ENCODE measurements around the gene DIP2C.

The DIP2C gene

DNA sequence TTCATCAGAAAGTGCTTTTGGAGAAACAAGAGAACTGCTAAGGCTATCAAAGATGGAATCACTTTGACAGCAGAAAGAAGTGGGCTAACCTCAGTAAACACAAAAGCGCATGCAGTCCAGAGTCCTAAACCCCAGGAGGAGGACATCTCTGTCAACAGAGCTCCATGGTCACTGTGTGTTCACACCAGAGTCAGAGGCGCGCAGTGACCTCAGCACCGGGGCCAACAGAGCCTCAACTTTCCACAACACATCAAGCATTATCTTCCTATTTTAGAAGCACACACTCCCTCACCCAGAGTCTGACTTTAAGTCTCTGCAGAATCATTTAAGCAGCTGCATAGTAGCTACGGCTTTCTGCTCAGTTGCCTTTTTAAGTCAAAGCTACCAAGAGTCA, 195.3 kb downstream of the DIP2C start:
- no peak for DNase-seq (ENCODE audit: low read depth)

DNA sequence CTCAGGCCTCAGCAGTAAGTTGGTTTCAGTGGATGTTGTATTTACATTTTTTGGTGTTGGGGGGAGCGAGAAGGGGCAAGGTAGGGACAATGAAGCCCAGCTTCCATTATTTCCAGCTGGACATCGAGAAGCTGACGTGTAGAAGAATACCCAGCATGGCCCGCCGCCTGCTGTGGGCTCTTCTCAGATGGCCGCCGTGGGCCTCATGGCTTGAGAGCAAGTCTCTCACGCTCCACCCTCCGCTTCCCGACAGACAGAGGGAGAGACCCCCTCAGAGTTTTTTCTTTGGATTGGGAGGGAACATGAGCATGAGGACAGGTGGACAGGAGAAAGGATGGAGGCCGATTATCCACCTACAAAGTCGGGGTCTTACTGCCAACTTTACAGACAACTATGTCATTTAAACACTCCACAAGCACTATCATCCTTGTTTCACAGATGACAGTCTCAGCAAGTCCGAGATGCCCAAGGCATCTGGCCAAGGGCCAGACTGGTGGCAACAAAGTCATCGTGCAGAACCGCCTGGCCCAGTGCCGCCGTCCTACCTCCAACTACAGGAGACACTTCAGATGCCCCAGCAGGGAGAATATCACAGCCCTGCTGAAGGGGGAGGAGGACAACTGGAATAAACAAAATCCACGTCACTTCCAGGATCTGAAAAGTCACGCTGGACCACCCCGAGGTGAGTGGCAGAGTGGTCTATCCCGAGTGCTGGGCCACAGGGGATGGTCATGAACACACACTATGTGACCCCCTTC, 195.9 kb downstream of the DIP2C start:
- no peak for DNase-seq (ENCODE audit: low read depth)

DNA sequence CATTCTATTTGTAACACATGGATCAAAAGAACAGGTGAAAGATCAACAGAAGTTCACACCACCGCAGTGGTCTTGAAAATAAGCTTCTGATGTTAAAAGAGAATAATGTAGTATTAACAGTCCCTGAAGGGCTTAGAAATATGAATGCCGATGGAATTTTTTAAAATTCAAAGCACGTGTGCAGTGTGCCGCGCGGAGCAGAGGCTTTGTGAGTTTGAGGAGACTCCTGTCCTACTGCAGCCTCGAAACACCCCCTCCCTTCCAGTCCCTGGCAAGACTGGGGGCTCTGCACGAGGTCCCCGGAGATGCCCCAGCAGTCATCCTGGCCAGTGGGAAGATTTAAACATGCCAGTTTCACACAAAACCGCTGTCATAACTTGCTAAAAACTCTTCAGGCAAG, 196.6 kb downstream of the DIP2C start:
- no peak for DNase-seq (ENCODE audit: low read depth)

DNA sequence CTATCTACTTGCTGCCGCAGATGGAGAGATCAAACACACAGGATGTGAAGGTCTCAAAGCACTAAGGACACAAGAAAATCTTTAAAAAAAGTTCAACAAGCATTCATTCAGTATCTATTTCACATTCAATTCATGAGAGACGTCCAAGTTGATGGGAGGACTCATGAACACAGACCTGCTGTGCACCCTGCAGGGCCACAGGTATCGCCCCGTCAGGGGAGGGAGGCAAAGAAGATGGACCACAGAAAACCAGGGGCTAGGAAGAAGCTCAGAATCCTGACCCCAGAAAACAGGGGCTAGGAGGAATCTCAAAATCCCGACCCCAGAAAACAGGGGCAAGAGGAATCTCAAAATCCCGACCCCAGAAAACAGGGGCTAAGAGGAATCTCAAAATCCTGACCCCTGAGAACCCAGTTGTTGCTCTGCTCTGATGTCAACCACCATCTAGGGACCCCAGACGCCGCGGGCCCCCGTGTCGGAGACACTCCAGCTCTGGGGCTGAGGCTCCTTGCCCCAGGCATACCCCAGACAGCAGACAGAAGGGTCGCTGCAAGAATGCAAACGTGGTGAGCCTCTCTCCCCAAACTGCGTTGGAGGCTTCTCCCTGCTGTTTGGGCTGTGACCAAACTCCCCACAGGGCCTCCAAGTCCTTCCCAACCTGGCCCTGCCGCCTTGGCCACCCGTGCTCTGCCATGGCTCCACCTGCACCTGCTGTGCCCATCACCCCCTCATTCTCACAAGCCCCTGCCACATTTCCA, 197.6 kb downstream of the DIP2C start:
- no peak for DNase-seq (ENCODE audit: low read depth)

DNA sequence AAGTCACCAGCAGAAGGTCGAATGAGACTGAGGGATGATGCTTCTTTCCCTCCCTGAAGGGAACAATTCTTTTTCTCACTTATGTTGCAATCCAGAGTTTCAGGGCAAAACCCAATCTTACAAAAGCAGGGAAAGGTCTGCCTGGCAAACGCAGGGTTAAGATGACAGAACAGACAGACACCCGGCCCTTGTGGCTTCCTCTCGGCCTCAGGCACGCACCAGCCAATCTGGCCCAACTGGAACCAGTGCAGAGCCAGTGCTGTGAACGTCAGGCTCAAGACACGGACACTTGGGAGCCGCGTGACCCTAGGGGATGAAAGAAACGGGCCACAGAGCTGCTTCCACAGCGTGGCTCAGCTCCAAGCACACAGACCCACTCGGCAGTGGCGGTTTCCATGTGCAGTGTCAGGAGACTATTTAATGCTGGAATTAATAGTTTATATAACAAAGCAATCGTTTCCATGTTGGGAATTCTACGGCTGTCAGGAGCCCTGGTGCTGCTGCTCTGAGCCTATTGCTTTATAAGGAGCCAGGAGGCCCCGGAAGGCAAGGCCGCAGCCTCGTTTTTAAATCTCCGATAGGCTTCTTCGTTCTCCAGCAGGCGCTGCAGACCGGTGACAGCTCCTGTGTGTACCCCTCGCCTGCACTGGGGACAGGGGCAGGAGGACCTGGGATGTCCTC, 198.4 kb downstream of the DIP2C start:
- no peak for DNase-seq (ENCODE audit: low read depth)

DNA sequence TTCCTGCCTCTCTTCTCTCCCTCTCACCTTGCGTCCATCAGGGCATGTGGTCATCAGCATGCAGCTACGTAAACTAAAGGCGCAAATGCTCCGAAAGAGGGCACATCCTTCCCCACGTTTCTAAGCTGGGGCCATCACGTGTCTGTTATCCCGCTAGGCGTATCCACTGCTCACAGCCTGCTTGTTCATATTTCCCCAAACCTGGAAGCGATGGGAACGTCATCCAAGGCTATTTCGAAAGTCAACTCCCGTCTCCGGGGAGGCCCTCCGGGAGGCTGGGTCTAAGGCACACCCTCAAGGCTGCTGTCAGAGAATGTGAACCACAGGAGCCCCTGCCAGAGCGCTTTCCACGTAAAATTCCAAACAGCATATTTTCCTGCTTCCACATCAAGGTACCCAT, 199.2 kb downstream of the DIP2C start:
- no peak for DNase-seq (ENCODE audit: low read depth)

DNA sequence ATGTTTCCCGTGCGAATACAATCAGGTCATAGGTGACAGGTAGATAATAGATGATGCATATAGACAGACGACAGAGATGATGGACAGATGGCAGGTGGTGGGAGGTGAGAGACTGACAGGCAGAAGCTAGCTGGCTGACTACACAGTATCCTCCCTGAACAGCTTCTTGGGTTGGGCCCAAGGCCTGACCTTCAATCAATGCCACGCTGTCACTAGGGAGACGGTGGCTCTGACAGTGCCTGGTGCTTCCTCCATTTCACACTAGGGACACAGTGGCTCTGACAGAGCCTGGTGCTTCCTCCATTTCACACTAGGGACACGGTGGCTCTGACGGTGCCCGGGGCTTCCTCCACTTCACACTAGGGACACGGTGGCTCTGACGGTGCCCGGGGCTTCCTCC, 200.1 kb downstream of the DIP2C start:
- no peak for DNase-seq (ENCODE audit: low read depth)

DNA sequence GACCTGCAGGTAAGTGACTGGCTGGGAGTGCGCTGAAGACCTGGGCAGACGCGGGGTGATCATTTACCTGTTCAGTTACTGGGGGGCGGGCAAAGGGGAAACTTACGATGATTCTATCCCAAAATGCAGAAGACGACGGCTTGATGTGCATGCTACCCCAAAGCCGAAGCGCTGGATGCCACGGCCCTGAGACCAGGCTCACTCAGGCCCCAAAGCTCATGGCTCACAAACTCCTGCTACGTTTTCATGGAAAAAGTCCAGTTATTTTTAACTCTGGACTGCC, 200.6 kb downstream of the DIP2C start:
- no peak for DNase-seq (ENCODE audit: low read depth)

DNA sequence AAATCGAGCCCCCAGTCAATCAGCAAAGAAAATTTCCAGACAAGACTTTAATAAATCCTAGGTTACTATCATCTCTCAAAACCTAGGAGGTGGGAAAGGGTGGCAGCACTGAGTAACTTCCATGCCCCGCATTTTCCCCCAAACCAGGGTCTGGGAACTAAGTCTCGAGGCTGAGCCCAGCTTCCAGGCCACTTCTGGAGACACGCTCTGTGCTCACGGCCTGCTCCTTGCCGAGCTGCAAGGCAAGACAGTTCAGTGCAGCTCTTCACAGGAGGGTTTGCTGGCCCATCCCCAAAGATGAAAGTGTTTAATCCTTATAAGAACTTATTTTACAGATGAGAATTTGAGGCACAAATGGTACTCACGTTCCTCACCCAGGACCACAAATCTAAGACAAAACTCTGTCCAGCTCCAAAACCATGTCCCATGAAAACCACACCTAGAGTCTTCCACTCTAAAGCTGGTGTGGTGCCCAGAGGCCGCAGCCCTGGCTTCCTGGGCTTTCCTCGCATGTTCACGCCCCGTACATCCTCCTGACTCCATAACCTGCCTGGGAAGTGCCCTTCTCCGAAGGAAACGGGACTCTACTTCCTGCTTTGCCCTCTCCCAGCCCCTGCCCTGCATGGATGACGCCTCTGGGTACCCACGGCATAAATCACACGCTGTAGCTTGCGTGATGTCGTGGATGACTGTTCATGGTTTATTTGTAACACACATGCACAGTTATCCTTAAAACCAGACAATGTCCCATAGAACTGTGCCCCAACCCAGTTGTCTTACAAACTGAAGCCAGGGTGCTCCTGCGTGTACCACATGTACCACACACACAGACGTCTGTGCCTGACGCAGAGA, 201.2 kb downstream of the DIP2C start:
- no peak for DNase-seq (ENCODE audit: low read depth)

DNA sequence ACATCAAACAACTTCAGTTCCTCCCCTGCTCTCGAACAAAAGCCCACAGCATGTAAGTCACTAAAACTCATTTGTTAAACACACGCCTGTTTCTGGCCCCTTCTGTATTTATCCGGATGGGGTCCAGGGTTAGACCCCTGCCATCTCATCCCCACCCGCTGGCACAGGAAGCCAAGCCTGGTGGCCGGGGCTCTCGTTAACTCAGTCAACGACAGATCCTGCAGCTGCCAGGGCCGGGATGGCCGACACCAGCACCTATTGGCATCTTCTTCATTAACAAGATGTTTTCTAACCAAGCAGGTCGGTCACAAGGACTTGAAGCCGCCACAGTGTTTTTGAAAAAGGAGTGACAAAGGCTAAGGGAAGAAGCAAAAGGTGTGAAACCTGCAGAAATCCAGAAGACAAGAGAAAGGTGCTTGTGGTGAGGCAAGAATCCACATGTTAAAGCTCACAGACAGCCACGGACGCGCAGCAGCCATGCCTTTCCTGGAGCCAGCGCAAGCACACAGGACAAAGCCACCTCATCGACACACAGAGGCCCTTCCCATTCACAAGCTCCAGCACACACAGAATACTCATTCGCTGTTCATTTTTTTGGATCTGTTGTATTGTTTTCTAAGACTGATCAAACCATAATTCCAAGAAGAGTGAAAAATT, 202.7 kb downstream of the DIP2C start:
- DNase-seq (ENCODE audit: low read depth) = no peak

DNA sequence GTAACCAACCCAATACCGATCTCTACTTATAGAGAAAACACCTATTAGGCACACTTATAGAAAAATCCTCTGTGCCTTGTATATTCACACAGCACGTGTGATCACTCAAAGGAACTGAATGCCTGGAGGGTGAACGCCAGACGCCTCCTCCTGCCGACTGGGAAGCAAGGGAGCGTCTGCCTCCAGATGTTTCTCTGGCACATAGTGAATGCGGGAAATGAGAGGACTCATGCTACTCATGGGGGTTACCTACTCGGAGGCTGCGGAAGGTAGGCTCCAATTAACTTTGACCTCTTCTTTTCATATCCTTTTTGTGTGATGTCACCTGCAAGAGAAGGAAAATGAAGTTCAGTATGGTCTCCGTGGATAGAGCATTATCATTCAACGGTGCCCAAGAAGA, 203.3 kb downstream of the DIP2C start:
- DNase-seq (ENCODE audit: low read depth) = no peak

DNA sequence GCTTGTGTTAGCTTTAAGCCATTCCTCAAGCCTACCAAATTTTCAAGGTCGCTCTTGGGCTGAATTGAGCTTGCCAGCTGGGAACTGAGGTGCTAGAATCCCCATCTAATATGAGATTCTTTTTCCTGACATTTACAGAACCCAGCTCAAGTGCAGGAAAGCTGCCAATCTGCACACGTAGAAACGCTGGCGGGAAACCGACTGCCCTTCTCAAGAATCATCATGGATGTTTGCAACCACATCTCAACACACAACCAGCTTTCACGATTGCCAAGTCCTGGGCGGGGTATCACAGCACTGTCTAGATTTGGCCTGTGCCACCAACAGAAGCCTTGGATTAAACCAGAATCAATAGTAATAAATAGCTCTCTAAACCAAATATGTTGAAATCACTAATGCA, 203.7 kb downstream of the DIP2C start:
- DNase-seq (ENCODE audit: low read depth) = no peak

DNA sequence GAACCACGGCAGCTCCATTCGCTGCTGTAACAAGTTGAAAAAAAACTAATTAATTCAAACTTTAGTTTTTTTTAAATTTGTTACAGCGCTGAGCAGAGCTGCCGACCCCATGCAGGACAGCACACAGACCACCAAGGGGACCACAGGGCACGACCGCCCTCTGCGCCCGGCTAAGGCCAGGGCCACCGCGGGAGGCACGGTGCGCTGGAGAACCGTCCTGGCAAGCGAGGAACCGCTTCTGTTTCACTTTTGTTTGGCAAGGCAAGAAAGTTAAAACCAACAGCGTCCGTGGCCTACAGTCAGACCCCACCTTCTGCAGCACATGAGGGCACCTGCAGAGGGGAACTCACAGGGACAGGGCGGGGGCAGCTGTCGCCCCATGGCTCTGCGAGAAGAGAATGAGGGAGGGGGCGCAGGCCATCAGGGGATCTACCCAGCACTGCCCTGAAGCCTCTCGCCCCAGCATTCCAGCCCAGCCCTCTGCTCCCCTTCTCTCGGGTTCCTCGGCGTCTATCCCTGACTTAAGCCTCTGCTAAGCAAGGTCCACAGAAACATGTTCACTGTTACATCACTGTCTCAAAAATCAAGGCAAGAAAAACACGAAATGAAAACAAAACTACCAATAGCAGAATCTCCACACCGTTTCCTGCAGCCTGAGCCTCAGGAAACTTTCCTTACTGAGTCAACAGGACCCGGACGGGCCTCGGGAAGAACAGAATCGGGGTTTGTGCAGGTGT, 204.4 kb downstream of the DIP2C start:
- no peak for DNase-seq (ENCODE audit: low read depth)

DNA sequence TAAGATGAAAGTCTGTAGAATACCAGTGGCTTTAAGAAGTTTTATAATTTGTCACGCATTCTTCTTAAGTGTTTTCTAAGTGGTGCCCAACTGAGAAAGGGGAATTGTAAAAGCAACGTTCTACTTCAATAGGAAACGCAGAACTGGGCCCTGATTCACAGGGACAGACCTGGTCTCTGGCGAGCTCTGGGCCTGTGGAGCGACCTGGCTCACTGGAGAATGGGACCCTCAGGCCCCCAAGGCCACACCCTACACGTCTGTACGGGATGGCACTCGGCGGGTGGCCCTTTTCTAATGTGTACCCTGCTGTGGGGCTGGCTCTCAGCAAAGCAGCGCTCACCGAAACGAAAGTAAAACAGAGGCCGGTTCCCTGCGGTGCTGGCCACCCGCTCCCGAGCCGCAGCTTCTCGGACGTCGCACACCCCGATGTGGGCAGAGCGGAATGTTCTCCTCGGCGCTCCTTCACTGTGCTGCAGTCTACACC, 205.0 kb downstream of the DIP2C start:
- no peak for DNase-seq (ENCODE audit: low read depth)

DNA sequence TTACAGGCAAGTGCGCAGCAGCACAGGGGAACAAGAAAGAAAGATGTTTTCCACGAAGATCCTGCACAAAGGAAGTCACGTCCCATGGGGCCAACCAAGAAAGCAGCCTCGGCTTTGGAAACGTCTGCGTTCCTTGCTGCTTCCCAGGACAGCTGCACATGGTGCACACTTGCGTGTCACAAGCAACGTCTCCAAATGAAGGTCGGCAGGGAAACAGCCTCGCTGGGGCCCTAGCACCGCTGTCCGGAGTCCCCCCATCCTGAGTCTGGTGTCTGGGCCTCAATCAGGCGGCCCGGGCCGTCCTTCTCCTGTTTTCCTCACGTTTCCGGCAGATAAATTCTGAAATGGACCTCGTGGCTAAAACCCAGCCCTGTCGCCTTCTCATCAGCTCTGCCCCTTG, 206.2 kb downstream of the DIP2C start:
- no peak for DNase-seq (ENCODE audit: low read depth)

DNA sequence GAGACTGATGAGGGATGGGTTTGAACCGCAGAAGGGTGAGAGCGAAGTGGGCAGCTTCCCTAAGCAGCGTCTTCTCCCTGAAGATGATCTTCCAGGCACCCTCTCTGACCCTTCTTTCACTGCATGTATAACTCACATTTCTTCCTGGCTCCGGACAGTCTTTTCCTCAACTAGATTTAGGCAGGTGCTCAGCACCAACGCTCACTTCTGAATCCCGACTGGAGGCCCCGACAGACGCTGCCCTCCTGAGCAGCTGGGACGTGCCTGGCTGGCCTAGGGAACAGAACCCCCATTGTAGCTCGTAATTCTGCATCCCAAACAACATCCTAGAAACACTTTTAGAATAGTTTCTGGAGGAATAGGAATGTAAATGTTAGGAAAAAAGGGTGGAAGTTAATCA, 206.6 kb downstream of the DIP2C start:
- DNase-seq (ENCODE audit: low read depth) = no peak

DNA sequence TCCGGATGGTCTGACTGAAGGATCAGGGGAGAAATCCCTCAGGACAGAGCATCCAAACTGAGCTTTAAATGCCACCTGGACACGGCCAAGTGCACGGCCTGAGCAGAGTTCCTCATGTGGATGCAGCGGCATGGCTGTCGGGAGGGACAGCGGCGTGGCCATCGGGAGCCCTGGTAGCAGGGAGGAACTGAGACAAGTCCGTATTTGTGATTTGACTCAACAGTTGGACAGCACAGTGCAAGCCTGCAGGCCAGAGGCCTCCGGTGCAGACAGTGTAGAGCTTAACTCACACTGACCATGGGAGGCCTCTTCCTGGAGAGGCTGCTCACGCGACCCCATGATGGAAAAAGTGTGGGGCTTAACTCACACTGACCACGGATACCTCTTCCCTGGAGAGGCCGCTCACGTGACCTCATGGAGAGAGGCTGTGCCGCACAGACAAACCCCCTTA, 207.4 kb downstream of the DIP2C start:
- DNase-seq (ENCODE audit: low read depth) = no peak

DNA sequence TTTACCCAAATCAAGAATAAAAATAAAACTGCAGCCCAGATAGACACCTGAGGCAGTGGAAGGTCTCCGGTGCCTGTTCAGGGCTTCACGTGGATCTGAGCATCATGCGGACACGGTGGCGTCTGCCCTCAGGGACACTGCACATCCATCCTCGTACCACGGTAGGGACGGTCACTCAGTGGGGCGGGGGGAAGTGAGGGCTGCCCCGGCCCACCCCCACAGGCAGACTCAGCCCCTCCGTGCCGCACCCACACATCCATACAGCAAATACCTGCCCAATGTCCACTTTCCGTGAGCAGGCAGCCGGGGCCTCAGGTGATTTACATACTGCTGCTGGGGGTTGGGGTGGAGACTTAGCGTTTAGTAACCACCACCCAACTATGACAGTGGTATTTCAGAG, 207.8 kb downstream of the DIP2C start:
- DNase-seq (ENCODE audit: low read depth) = no peak

DNA sequence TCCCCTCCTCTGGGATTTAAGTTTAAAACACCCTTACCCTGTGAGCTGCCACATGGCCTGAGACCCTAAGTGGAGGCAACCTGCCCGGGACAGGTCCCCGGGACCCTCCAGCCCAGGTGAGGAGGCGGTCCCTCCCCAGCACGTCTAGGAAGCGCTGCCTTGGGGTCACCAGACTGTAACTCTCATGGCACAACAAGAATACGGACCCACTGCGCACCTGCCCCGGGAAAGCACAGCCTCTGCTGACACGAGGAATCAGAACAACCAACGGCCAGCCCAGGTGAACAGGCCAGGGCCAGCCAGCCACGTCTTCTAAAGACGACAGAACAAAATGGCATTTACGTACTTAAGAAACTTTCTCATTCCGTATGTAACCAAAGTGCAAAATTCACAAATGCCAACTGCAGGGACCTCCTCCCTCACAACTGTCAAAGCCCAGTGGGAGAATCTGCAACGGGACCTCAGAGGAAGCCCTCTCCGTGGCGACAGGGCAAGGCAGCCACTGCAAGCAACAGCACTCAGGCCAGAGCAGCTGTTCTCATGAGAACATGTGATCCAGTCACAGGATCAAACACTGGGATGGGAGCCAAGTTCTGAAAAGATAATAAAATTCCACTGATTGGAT, 208.4 kb downstream of the DIP2C start:
- DNase-seq (ENCODE audit: low read depth) = no peak

DNA sequence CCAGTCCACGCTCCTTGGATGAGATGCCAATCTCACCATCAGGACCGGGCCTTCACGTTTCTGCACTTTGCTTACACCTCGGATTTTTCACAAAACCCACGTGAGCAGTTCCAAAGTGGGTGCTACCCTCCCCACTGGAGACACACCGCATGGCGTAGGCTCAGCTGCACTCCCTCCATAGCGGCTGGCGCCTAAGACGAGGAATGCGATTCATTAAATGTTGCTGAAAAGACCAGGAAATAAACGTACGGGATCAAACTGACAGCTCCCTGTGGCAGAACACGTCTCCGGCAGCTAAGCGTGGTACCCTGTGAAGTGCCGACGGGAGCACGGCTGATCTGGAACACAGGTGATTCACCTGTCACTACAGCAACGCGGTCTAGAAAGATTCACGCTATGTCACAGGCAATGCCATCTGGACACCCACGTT, 209.0 kb downstream of the DIP2C start:
- DNase-seq (ENCODE audit: low read depth) = no peak
